Ecto neural progenitor cell (in vitro differentiated cells): ENCODE data around the gene ARHGAP24.
"Not testable (repeated sequence)": the region's sequence is repeated elsewhere in the genome, so short reads cannot be mapped to it uniquely, and the experiment has no call there.

ENCODE experiments used
- DNase-seq: peaks from one replicate; pipeline ENCODE4 v3.0.0-alpha.2; 2018; ENCODE audit warnings: low spot score

ARHGAP24 gene

GRCh38 chr4:85964298-85964697 lies 489.3 kb downstream of the ARHGAP24 start:
- no peak for DNase-seq

GRCh38 chr4:85965017-85965416 lies 490.1 kb downstream of the ARHGAP24 start:
- DNase-seq: not testable (repeated sequence)

- no peak for DNase-seq
These were observed 490.6 kb downstream of the ARHGAP24 start for GRCh38 chr4:85965529-85965928.

GRCh38 chr4:85966373-85966772 lies 491.4 kb downstream of the ARHGAP24 start:
- DNase-seq: no peak

GRCh38 chr4:85967872-85968271 lies 492.9 kb downstream of the ARHGAP24 start:
- no peak for DNase-seq

- DNase-seq: no peak
These were observed 494.2 kb downstream of the ARHGAP24 start for GRCh38 chr4:85968945-85969819.

DNA sequence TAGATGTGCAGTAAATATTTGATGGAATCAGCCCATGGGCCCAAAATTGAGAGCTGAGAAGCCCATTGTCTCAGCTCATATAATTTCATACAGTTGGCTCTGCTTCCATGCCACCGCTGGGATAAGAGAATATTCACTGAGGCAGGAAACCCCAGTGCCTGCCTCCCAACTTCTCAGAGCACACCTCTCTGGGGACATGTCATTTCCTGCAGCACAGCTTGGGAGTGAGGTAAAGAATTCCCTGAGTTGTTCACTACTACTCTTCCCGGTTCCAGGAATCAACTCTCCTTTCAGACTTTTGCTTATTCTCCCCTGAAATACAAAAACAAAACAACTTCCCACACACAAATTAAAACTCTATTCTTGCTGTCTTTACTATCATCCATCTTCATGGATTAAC lies 495.6 kb downstream of the ARHGAP24 start:
- no peak for DNase-seq

- DNase-seq: no peak
These were observed 504.3 kb downstream of the ARHGAP24 start for GRCh38 chr4:85979276-85979675.

GRCh38 chr4:85986266-85986665 lies 511.3 kb downstream of the ARHGAP24 start:
- no peak for DNase-seq

DNA sequence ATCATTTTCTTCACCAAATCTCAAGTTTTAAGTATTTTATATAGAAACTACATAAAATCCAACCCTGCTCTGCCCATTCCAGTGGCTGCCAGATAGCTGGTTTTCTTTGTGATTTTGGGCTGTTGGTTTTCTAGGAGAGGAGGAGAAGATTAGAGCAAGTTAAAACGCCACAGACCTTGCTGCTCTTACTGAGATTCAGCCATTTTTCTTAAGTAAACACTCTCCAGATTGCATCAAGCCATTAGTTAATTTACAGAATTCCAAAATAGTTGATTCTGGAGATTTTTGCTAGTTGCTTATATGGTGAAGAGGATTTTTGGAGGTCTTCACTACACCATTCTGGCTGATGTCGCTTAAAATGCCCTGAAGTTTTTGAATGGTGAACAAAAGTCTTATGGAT lies 518.7 kb downstream of the ARHGAP24 start:
- DNase-seq: no peak

DNA sequence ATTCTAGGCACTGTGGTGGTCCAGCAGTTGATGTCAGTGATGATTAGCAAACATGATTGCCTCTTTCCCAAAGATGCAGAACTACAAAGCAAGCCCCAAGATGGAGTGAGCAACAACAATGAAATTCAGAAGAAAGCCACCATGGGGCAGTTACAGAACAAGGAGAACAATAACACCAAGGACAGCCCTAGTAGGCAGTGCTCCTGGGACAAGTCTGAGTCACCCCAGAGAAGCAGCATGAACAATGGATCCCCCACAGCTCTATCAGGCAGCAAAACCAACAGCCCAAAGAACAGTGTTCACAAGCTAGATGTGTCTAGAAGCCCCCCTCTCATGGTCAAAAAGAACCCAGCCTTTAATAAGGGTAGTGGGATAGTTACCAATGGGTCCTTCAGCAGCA lies 519.6 kb downstream of the ARHGAP24 start:
- DNase-seq: no peak

- DNase-seq: no peak
These were observed 520.4 kb downstream of the ARHGAP24 start for GRCh38 chr4:85995361-85995760.

DNA sequence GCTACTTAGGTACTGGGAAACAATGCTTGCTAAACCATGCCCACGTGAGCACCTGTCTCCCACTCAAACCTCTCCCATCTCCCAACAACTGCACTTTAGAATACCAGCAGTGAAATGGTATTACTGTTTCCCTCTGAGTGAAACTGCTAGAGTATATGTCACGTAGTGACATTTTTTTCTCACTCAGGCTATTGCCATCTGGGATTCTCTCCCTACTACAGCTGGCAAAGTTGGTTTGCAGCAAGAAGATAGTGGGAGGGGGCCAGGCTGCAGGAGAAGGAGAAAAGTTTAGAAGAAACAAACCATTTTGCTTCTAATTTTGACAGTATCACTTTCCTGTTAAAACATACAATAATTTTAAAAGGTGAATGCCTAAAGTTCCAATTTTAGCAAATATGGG lies 526.6 kb downstream of the ARHGAP24 start:
- no peak for DNase-seq

GRCh38 chr4:86004030-86004429 lies 529.1 kb downstream of the ARHGAP24 start:
- no peak for DNase-seq

- no peak for DNase-seq
These were observed 531.1 kb downstream of the ARHGAP24 start for GRCh38 chr4:86006057-86006456.

GRCh38 chr4:86007042-86007441 lies 532.1 kb downstream of the ARHGAP24 start:
- no peak for DNase-seq

GRCh38 chr4:86011117-86011516 lies 536.2 kb downstream of the ARHGAP24 start:
- DNase-seq: no peak

GRCh38 chr4:86013621-86014020 lies 538.7 kb downstream of the ARHGAP24 start:
- DNase-seq: no peak

DNA sequence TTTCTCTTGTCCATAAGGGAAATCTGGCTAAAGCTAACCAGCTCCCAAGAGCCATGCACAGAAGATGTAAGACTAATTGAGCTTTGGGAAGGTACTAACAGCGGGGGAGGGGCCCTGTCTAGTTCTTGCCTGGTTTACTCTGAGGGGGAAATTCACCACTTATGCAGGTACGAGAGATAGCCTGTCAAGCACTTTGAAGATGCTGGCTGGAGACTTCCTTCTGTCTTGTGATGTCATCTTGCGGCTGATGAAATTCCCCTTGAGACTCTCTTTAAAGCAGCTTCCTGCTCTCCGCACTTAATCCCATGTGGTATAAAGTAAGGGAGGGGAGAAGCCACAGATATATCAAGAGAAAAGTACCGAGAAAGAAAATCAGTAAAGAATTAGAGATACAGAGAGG lies 539.6 kb downstream of the ARHGAP24 start:
- no peak for DNase-seq

DNA sequence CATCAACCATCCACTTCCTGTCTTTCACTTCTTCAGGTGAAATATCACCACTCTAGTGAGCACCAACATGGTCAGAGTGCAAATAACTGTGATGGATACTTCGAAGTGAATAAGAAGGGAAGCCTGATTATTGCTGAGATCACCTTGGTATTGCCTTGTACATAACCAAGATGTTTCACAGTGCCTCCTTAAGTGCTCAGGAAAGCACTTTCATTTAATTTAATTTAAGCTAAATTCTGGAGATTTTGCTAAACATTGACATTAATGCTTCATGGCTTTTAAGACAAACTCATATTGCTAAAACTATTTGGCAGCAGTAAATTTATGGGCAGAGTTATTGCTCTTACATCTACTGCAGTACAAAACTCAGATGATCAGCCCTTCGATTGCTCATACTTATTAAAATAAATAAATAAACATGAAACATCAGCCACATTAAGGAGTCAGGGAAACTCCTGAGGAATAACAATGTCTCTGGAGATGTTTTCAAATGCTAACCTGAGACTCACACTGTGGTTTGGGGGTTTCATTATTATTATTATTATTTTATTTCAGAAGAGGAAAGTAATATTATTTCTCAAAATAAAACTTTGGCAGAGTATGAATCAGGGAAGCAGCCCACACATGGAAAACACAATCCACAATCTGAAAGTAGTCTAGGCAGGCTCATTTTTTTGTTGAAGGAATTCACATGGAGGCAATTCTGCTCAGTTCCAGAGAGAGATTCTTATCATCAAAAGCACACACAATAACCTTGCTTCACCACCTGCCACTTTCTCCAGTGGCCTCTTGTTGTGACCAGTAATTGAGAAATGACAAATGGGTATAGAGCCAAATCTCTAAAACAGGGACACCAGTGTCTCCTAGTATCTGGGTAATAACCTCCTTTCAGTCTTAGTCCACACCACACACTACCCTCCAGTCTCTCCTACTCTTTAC lies 540.7 kb downstream of the ARHGAP24 start:
- DNase-seq: no peak

DNA sequence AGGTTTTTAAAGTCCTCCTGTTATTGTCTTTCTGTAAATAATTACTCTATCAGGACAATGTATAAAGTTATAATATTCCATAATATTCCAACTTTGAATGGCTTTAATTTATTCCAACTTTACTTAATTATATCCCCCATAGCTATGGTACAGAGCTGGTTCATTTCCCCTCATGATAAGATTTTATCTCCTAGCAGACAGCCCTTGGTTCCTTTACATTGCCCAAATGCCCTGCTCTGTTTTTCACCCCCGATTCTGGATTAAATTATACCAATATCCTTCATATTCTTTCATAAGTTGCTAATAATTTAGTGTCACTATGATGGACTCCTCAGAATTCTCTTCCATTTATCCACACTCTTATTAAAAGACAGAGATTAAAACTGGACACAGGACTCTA lies 544.4 kb downstream of the ARHGAP24 start:
- no peak for DNase-seq

DNA sequence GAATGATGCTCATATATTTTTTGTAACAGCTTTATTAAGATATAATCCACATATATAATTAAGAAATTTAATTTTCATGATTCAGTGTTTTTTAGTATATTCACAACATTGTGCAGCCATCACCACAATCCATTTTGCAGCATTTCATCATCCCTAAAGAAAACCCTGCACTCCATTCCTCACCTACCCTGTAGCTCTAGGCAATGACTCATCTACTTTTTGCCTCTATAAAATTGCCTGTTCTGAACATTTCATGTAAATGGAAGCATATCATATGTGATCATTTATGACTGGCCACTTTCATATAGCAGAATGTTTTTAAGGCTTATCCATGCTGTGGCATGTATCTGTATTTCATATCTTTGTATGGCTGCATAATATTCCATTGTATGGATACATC lies 545.0 kb downstream of the ARHGAP24 start:
- no peak for DNase-seq

- not testable (repeated sequence) for DNase-seq
These were observed 546.7 kb downstream of the ARHGAP24 start for GRCh38 chr4:86021671-86022070.
